HG02623 (cell line): ENCODE measurements around the gene PSMC2.

ENCODE experiments used
- ATAC-seq: cut with Tn5 transposase; IDR thresholded peaks from one replicate; pipeline ENCODE4 v1.9.1; 2021; ENCODE audit warnings: moderate library complexity; ENCODE audit not compliant: unreplicated experiment

Gene PSMC2

GRCh38 chr7:103347507-103348267, at the start of gene PSMC2:
Gene PSMC2 (plus strand): TSS chr7:103347643. CDS start chr7:103347712, 69 bp downstream.
- peak; percentile 57 for ATAC-seq

DNA sequence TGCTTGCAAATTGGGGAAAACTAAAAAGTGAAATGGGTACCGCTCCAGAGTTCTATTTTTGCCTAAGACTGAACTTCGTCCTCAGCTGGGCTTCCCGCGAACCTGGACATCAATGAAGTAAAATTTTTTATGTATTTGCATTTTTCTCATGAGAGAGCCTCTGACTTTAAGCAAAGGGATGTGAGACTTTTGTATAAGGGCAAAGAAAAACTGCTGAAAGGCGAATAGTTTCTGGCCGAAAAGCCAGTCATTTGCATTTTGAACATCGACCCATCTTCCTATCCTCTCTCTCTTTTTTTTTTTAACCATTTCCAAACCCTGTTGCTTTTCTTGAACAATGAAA, 49.6 kb upstream of the PSMC2 start:
- peak; percentile 14 for ATAC-seq

DNA sequence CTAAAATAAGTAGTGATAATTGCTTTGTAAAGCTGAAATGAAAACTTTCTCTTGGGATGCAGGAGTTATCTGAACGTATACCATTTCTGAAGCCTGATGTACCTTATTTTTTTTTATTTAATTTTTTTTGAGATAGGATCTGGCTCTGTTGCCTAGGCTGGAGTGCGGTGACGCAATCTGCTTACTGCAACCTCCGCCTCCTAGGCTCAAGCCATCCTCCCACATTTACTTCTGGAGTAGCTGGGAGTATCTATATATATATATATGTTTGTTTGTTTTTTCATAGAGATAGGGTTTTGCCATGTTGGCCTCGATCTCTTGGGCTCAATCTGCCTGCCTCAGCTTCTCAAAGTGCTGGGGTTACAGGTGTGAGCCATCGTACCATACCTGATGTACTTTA, 47.8 kb upstream of the PSMC2 start:
- ATAC-seq = no peak

- no peak for ATAC-seq
Observed at GRCh38 chr7:103301441-103301840, 46.0 kb upstream of the PSMC2 start.

DNA sequence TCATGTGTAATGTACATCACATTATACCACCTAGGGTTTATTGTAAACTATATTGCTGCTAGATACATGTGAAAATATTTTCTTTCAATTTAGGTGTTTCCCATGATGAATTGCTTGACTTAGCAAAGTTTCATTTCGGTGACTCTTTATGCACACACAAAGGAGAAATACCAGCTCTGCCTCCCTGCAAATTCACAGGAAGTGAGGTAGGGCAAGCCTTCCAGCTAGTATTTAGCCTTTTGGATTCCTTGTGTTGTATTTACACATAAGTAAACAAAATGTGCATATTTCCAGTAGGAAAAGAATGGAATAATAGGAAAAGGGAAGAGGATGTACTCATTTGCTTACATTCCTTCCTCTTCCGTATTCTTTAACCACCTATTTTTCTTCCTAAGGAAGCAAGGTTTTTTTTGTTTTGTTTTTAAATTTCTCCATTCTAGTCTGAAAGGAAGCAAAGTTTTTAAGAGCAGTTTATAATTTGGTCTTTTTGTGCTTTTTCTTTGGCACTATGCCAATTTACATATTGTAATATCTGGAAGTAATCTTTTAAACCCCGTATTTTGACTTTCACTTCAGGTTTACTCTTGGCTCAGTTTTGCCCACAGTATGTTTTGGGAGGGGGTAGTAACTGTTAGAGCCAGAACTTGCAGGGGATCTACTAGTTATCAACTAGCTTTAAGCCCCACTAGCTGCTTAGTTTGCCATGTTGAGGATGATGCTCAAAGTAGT, 39.8 kb upstream of the PSMC2 start:
- ATAC-seq = no peak

DNA sequence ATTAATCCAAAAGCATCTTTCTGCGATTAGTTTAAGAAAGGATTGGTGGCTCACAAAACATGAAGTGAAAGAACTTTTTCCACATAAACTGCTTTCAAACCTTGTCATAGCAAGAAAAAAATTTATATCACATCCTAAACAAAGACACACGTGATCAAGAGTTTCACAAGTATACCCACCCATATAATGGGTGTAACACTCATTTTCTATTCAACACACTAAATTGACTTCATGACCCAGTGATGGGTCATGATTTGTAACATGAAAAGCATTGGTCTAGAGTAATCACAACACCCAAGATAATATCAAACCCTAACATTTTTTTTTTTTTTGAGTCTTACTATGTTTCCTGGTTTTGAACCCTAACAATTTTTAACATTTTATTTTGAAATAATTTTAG, 32.6 kb upstream of the PSMC2 start:
- no peak for ATAC-seq

DNA sequence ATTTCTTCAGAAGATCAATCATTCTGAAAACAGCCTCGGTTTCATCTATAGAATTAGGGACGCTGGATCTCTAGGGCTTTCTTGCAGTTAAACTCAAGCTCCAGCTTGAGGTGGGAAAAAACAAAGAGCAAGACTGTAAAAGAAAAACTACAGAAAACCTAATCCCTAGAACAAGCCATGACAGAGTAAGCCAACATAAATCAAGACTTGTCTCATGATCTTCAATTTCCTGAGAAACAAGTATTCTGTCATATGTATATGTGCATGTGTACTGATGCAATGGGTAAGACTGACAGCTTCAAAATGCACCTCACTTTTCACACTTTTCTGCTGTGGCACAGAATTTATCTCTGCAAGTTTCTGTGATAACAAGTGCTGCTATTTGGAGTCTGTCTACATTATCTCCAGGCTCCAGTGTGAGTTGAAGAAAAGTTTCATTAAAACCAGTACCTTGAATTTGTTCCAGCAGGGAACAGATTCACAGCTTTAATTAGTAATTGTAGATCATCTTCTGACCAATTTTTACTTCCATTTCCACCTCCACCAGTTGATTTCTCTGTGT, 31.0 kb upstream of the PSMC2 start:
- no peak for ATAC-seq

DNA sequence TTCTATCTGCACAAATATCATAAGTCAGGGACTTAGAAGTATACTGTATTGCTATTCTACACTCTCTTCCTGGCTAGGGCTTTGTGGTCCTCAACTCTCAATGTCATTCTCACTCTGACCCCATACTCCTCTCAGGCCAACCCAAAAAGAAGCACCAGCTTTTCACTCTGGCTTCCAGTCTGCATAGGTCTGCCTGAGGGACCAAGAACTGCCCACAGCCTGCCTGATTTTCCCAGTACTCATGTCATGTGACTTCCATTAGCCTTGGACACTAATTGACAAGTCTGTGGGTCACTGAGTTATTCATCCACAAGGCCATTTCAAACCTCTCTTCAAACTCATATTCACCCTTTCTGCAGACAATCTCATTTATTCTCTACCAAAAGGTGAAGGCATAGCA, 30.4 kb upstream of the PSMC2 start:
- ATAC-seq = no peak

DNA sequence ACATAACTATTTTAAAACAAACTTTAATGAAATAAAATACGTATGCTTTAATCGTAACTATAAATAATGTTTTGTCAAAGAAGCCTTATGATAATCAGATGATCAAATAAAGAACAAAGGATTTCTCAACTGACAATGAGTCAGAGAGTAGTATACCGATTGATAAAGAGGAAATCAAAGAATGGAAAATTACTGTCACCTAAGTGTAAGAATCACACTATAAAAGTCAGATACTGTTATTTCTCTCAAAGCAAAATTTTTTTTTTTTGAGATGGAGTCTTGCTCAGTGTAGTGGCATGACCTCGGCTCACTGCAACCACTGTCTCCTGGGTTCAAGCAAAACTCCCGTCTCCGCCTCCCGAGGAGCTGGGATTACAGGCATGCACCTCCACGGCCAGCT, 21.7 kb upstream of the PSMC2 start:
- no peak for ATAC-seq

DNA sequence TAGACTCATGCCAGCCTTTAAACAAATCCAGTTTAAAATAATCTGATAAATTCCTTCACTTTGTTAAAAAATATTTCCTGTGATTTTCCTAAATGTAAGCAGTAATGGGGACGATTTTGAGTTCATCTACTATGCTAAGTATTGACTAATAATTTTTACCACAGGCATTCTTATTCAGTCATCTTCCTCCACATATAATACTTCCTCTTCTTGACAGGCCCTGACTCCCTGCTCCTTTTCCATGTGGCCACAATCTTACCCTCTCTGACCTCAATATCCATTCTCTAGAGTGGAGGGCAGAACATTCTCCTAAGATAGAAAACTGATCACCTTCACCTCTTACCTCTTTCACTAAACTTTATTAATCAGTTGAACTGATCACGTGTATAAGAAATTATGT, 10.7 kb upstream of the PSMC2 start:
- no peak for ATAC-seq

- no peak for ATAC-seq
Observed at GRCh38 chr7:103338864-103339263, 8.6 kb upstream of the PSMC2 start.

- no peak for ATAC-seq
Observed at GRCh38 chr7:103341466-103341865, 6.0 kb upstream of the PSMC2 start.

GRCh38 chr7:103343332-103343731, 4.1 kb upstream of the PSMC2 start:
- ATAC-seq = no peak

GRCh38 chr7:103343758-103344452, 3.5 kb upstream of the PSMC2 start:
- peak; percentile 9 for ATAC-seq

GRCh38 chr7:103344453-103345149, 2.8 kb upstream of the PSMC2 start, which contains the start of gene DNAJC2:
Gene DNAJC2 (minus strand): TSS chr7:103344767. CDS start chr7:103344622, 145 bp downstream.
- ATAC-seq = peak; percentile 78

- ATAC-seq = no peak
Observed at GRCh38 chr7:103346396-103346795, 1.0 kb upstream of the PSMC2 start.

GRCh38 chr7:103348452-103348851, 1.0 kb downstream of the PSMC2 start:
- no peak for ATAC-seq

- no peak for ATAC-seq
Observed at GRCh38 chr7:103348959-103349358, 1.5 kb downstream of the PSMC2 start.

GRCh38 chr7:103349805-103350204, 2.4 kb downstream of the PSMC2 start:
- no peak for ATAC-seq

DNA sequence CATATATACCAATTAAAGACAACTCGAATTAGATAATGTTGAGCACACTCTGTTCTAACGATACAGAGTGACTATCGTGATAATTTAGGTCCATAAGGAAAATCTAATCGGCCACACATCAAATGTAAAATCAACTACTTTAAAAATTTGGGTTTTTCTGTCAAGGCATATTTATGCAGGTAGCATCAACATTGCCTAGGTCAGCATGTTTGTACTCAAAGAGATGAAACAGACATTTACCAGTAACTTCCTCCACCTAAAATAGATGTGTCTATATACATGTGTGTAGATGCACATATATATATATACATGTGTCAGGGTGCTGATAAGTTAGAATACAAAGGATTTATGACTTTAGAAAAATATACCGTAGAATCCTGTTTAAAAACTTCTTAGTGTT, 22.0 kb downstream of the PSMC2 start:
- no peak for ATAC-seq
